ENCODE measurements around the gene NTSR1.

- TF ChIP-seq CTCF (conservative IDR thresholded peaks at IDR 0.05; ENCODE audit: low read length) = no peak
- no peak for TF ChIP-seq EZH2phosphoT487 (IDR thresholded peaks at IDR 0.05; ENCODE audit: borderline replicate concordance)
Observed at GRCh38 chr20:62796699-62797491, 88.3 kb downstream of the NTSR1 start.

Data from Loucy (cell line).